ENCODE results near the gene LSM5.
A peak's percentile ranks its signal among the peaks of the same experiment; 100 is the strongest.

LSM5 gene

GRCh38 chr7:32490127-32490796, at the start of gene LSM5:
TSS of gene LSM5 (minus strand) at chr7:32490380. CDS start at chr7:32490365, 15 bp downstream.
- DNase-seq (ENCODE audit: low spot score): peak; percentile 88

- DNase-seq (ENCODE audit: low spot score): no peak
Measured at GRCh38 chr7:32539366-32539765, 49.2 kb upstream of the LSM5 start.

GRCh38 chr7:32537760-32538159, 47.6 kb upstream of the LSM5 start:
- peak; percentile 7 for DNase-seq (ENCODE audit: low spot score)

- DNase-seq (ENCODE audit: low spot score): no peak
Measured at GRCh38 chr7:32536585-32536984, 46.4 kb upstream of the LSM5 start.

- DNase-seq (ENCODE audit: low spot score): no peak
Measured at GRCh38 chr7:32536016-32536415, 45.8 kb upstream of the LSM5 start.

- DNase-seq (ENCODE audit: low spot score): no peak
Measured at GRCh38 chr7:32535162-32535702, 45.1 kb upstream of the LSM5 start.

GRCh38 chr7:32533276-32534029, 43.3 kb upstream of the LSM5 start:
- DNase-seq (ENCODE audit: low spot score): no peak

GRCh38 chr7:32532716-32533115, 42.5 kb upstream of the LSM5 start:
- no peak for DNase-seq (ENCODE audit: low spot score)

GRCh38 chr7:32532086-32532485, 41.9 kb upstream of the LSM5 start:
- no peak for DNase-seq (ENCODE audit: low spot score)

GRCh38 chr7:32531402-32531801, 41.2 kb upstream of the LSM5 start:
- no peak for DNase-seq (ENCODE audit: low spot score)

GRCh38 chr7:32525839-32526238, 35.7 kb upstream of the LSM5 start:
- no peak for DNase-seq (ENCODE audit: low spot score)

- DNase-seq (ENCODE audit: low spot score): no peak
Measured at GRCh38 chr7:32524631-32525030, 34.5 kb upstream of the LSM5 start.

GRCh38 chr7:32522746-32523530, 32.8 kb upstream of the LSM5 start:
- no peak for DNase-seq (ENCODE audit: low spot score)

GRCh38 chr7:32519763-32520162, 29.6 kb upstream of the LSM5 start:
- DNase-seq (ENCODE audit: low spot score): no peak

GRCh38 chr7:32518534-32519140, 28.5 kb upstream of the LSM5 start:
- DNase-seq (ENCODE audit: low spot score): no peak

- DNase-seq (ENCODE audit: low spot score): no peak
Measured at GRCh38 chr7:32516551-32517100, 26.4 kb upstream of the LSM5 start.

- DNase-seq (ENCODE audit: low spot score): no peak
Measured at GRCh38 chr7:32515890-32516550, 25.8 kb upstream of the LSM5 start.

GRCh38 chr7:32513210-32513609, 23.0 kb upstream of the LSM5 start:
- DNase-seq (ENCODE audit: low spot score): no peak

- DNase-seq (ENCODE audit: low spot score): no peak
Measured at GRCh38 chr7:32511791-32512190, 21.6 kb upstream of the LSM5 start.

GRCh38 chr7:32507414-32507813, 17.2 kb upstream of the LSM5 start:
- no peak for DNase-seq (ENCODE audit: low spot score)

Measured in globus pallidus (tissue), 1 donor.